HUES6 (cell line): ENCODE measurements around the gene CDH15.
"Not testable (repeated sequence)": the region's sequence is repeated elsewhere in the genome, so short reads cannot be mapped to it uniquely, and the experiment has no call there.

Source experiments
- H3K27ac ChIP-seq: 2 replicates; pipeline ENCODE4 v1.7.0; 2013; ENCODE audit warnings: low read depth, mild to moderate bottlenecking, low read length, inconsistent platforms
- H3K27me3 ChIP-seq: 2 replicates; pipeline ENCODE4 v1.6.1; 2013; ENCODE audit warnings: low read length; ENCODE audit not compliant: control insufficient read depth, insufficient read depth
- H3K36me3 ChIP-seq: 2 replicates; pipeline ENCODE4 v1.6.1; 2013; ENCODE audit warnings: low read length; ENCODE audit not compliant: control insufficient read depth, insufficient read depth
- H3K4me1 ChIP-seq: 2 replicates; pipeline ENCODE4 v1.6.1; 2013; ENCODE audit warnings: low read length; ENCODE audit not compliant: control insufficient read depth, insufficient read depth
- H3K4me3 ChIP-seq: 2 replicates; pipeline ENCODE4 v1.5.1; 2013; ENCODE audit warnings: low read depth, low read length
- H3K9ac ChIP-seq: one replicate; pipeline ENCODE4 v1.6.1; 2013; ENCODE audit warnings: mild to moderate bottlenecking, low read length
- H3K9me3 ChIP-seq: 2 replicates; pipeline ENCODE4 v1.6.1; 2013; ENCODE audit warnings: low read depth, low read length; ENCODE audit not compliant: control insufficient read depth, insufficient read depth

The CDH15 gene

GRCh38 chr16:89233678-89234490 is 62.3 kb downstream of the CDH15 start:
- Histone ChIP-seq H3K27me3 (no peaks in the 10 kb centered on the region), H3K4me3 (no peak overlapping the region), H3K9me3 (peaks cover 24% of the 10 kb centered on the region; the same call in 1 of the 2 replicates), H3K36me3 (peaks cover 64% of the 10 kb centered on the region), H3K9ac (no peak overlapping the region), H3K27ac (no peak overlapping the region), H3K4me1 (no peaks in the 10 kb centered on the region)

- no peak overlapping the region for H3K27ac ChIP-seq
- H3K36me3 ChIP-seq: peaks cover 26% of the 10 kb centered on the region
Measured at GRCh38 chr16:89237733-89238132, 66.2 kb downstream of the CDH15 start.

GRCh38 chr16:89241187-89242007 is 69.8 kb downstream of the CDH15 start:
- Histone ChIP-seq H3K4me1 (no peaks in the 10 kb centered on the region), H3K27me3 (peaks cover 2% of the 10 kb centered on the region; the same call in 1 of the 2 replicates), H3K9ac (peak overlapping the region; percentile 77), H3K4me3 (peak overlapping the region; percentile 82), H3K27ac (peak overlapping the region; percentile 20), H3K36me3 (no peaks in the 10 kb centered on the region), H3K9me3 (peaks cover 4% of the 10 kb centered on the region; the same call in 1 of the 2 replicates)

More at GRCh38 chr16:89237733-89238132, 66.2 kb downstream of the CDH15 start:
- peaks cover 14% of the 10 kb centered on the region for H3K9me3 ChIP-seq
- no peaks in the 10 kb centered on the region for H3K27me3 ChIP-seq
- H3K9ac ChIP-seq: no peak overlapping the region
- no peaks in the 10 kb centered on the region for H3K4me1 ChIP-seq
- no peak overlapping the region for H3K4me3 ChIP-seq

- Histone ChIP-seq H3K4me3 (no peak overlapping the region), H3K36me3 (no peaks in the 10 kb centered on the region), H3K9me3 (peaks cover 4% of the 10 kb centered on the region; the same call in 1 of the 2 replicates), H3K27ac (no peak overlapping the region), H3K9ac (no peak overlapping the region), H3K4me1 (no peaks in the 10 kb centered on the region), H3K27me3 (peaks cover 8% of the 10 kb centered on the region)
Measured at GRCh38 chr16:89242795-89243200, 71.2 kb downstream of the CDH15 start.

DNA sequence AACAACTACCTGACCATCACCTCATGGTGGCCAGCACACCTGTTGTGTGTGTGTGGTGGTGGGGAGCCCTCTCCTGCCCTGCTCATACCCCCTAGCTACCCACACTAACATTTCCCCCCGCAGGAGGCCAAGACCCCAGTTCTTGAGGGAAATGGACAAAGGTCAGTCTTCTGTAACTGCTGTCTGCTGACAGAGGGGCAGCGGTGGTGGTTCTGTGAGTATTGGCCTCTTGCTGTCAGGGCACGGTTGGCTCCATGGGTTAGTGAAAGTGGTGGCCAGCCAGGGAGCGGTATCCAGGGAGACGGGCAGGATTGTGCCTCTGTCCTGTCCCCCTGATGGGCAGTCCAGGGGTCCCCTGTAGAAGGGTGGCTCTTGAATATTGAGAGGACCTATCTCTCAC is 72.1 kb downstream of the CDH15 start:
- Histone ChIP-seq H3K27ac (no peak overlapping the region), H3K9ac (no peak overlapping the region), H3K4me1 (no peaks in the 10 kb centered on the region)

GRCh38 chr16:89244264-89244663 is 72.7 kb downstream of the CDH15 start:
- H3K9ac ChIP-seq, H3K4me3 ChIP-seq, H3K9me3 ChIP-seq, H3K36me3 ChIP-seq, H3K4me1 ChIP-seq, H3K27ac ChIP-seq: not testable (repeated sequence)
- peaks cover 22% of the 10 kb centered on the region for H3K27me3 ChIP-seq

More for the DNA sequence above, 72.1 kb downstream of the CDH15 start:
- peaks cover 4% of the 10 kb centered on the region; the same call in 1 of the 2 replicates for H3K9me3 ChIP-seq
- H3K27me3 ChIP-seq: peaks cover 17% of the 10 kb centered on the region
- no peaks in the 10 kb centered on the region for H3K36me3 ChIP-seq
- H3K4me3 ChIP-seq: no peak overlapping the region

GRCh38 chr16:89244754-89245153 is 73.2 kb downstream of the CDH15 start:
- Histone ChIP-seq H3K4me3 (no peak overlapping the region), H3K9ac (no peak overlapping the region), H3K9me3 (peaks cover 4% of the 10 kb centered on the region; the same call in 1 of the 2 replicates), H3K27ac (no peak overlapping the region), H3K4me1 (no peaks in the 10 kb centered on the region), H3K36me3 (no peaks in the 10 kb centered on the region), H3K27me3 (peaks cover 22% of the 10 kb centered on the region)
